Urothelium cell line (cell line): ENCODE results near the gene GNA12.
A peak's percentile ranks its signal among the peaks of the same experiment; 100 is the strongest.
"Not testable (repeated sequence)": the region's sequence is repeated elsewhere in the genome, so short reads cannot be mapped to it uniquely, and the experiment has no call there.

Experiments
- DNase-seq: peaks from one replicate; pipeline ENCODE4 v3.0.0; 2011; ENCODE audit warnings: low spot score, mixed read lengths
- FAIRE-seq: peaks from 2 replicates; lab custom pipeline; 2011; peaks lifted over from hg19 to GRCh38; lab: Jason Lieb, UNC

Gene GNA12

DNA sequence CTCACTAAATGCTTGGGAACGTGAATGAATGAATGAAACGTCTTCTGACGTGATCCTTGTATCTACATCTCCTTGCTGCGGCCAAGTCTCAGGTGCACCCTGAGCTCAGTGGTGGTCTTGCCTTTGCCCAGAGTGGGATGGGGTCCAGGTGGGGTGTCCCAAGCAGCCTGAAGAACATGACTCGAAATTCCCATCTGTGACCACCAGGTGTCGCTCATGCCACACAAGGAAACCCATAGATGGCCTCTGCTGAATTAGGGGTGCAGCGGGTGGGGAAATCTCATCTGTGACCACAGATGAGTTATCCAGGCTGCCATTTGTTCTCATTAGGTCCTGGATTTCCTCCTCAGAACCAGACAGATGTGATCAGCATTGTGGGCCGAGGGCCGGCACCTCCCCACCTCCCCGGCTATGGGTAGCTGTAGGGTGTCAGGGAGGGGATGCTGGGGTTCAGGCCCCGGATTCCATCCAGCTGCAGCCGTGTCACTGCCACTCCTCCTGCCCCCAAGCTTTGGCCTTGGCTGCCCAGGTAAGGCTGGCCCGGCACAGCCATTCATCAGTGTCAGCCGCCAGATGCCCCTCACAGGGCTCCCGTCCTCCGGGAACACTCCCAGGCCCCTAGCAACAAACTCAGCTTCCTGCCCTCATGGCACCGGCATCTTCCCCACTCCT lies 21.0 kb upstream of the GNA12 start:
- DNase-seq, result peak; percentile 88
- FAIRE-seq, result peak; percentile 99

DNA sequence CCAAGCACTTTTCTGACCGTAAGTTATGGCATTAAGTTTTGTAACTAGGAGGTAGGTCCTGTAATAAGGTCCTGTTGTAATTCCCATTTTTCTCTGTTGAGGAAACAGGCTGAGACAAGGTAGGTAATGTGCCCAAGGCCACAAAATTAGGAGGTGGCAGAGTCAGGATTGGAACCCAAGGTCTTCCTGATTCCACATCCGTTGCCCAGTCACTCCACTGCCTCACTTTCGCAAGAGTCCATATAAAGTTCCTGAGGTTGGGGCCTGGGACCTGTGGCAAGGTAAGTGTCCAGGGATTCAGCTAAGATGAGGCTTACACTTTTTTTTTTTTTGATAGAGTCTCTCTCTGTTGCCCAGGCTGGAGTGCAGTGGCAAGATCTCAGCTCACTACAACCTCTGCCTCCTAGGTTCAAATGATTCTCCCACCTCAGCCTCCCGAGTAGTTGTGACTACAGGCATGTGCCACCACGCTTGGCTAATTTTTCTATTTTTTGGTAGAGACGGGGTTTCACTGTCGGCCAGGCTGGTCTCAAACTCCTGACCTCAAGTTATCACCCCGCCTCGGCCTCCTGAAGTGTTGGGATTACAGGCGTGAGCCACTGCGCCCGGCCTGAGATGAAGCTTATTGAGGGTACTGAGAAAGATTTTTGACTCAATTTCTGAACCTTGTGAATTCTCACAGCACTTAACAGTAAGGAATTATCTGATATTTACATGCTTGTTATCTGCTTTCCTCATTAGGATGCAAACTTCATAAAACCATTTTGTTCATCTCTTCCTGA lies 20.3 kb upstream of the GNA12 start:
- DNase-seq, result no peak
- peak; percentile 59 for FAIRE-seq

DNA sequence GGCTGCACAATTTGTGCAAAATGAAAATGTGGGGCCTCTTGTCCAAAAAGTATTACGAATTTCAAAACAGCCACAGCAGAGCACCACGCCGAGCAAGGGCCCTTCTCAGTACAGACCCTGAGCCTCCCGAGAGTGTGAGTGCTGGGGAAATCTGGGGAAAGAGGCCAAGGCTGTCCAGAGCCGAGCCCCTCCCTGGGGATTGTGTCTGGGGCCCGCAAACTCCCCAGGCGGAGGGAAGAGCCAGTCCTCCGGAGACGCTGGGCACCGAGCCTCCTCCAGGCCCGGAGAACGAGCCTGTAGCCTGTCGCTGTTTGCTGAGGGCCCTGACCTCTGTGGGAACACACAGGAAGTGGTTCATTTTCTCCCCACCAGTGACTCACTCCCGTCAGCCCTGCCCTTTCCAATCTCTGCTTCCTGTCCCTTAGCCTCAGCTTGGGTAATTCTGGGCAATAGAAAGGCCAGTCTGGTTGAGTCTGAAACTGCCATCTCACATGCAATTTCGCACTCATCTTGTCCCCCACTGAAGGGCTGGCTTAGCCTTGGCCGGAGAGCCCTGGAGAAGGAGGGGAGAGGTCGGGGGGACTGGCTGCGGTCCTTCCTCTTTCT lies 19.5 kb upstream of the GNA12 start:
- DNase-seq, result peak; percentile 99
- FAIRE-seq, result peak; percentile 100

DNA sequence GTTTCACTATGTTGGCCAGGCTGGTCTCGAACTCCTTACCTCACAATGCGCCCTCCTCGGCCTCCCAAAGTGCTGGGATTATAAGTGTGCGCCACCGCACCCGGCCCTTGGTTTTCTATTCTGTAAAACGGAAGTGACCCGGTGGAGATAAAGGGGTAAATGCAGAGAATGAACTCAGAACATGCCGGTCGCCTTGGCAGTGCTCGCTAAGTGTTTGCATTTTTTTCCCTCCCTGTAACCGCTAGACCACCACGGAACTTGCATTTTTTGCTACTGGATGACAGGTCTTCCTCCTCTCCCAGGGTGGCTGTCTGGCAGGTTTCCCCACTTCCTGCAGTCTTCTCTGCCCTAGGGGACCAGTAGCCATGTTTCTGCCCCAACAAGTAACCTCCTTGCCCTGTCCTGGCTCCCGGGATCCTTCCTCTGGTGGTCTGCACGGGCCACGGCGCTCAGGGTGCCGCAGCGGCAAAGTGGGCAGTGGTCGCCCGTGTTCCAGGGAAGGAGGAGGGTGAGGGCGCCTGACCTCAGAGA lies 18.8 kb upstream of the GNA12 start:
- DNase-seq (no peak), FAIRE-seq (no peak)

DNA sequence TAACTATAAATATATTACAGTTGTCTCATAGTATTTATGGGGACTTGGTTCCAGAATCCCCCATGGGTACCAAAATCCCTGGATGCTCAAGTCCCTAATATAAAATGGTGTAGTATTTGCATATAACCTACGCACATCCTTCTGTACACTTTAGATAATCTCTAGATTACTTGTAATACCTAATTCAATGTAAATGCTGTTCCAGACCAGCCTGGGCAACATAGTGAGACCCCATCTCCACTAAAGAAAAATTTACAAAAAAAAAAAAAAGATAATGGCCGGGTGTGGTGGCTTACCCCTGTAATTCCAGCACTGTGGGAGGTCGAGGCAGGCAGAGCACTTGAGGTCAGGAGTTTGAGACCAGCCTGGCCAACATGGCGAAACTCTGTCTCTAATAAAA lies 17.4 kb upstream of the GNA12 start:
- FAIRE-seq (peak; percentile 66), DNase-seq (no peak)

DNA sequence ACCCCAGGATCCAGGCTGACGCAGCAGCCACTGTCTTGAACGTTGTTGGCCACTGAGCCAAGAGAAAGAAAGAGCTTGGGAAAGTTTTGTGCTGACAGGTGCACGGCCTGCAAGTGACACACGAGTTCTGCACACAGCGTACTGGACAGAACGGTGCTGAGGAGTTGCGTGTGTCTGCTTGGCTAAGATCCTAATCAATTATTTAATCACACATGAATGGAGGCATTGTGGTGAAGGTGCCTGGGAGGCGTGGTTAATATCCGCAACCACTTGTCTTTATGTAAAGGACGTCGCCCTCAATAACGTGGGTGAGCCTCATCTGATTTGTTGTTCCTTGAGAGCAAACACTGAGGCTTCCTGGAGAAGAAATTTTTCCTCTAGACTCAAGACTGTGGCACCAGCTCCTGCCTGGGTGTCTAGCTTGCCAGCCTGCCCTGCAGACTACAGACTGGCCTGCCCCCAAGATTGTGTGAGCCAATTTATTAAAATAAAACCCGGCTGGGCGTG lies 16.6 kb upstream of the GNA12 start:
- no peak for FAIRE-seq
- DNase-seq, result no peak

DNA sequence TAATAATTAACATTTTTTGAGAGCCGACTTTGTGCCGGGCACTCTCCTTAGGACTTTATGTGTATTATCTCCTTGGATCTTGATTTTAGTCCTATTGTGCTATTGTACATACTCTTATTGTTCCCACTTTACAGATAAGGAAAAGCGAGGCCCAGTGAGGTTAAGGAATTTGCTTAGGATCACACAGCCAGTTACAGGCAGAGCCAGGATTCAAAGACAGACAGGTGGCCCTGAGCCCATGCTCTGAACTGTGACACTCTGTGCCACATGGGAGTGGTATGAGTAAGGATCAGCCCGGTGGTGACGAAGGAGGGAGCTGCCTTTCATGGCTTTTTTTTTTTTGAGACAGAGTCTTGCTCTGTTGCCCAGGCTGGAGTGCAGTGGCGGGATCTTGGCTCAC lies 15.8 kb upstream of the GNA12 start:
- DNase-seq, result no peak
- peak; percentile 91 for FAIRE-seq

DNA sequence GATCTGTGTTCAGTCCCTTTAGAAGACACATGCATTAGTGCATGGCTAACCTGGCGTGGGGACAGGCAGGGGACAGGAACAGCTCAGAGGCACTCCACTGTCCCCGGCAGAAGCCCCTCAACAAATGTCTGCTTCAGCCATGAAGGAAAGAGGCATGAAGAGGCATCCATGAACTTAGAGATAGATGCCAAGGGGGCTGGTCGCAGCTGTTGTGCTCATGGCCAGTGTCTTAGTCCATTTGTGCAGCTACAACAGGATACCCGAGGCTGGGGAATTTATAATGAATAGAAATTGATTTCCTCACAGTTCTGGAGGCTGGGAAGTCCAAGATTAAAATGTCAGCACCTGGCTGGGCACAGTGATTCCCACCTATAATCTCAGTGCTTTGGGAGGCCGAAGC lies 14.5 kb upstream of the GNA12 start:
- FAIRE-seq, result peak; percentile 9
- DNase-seq, result no peak

DNA sequence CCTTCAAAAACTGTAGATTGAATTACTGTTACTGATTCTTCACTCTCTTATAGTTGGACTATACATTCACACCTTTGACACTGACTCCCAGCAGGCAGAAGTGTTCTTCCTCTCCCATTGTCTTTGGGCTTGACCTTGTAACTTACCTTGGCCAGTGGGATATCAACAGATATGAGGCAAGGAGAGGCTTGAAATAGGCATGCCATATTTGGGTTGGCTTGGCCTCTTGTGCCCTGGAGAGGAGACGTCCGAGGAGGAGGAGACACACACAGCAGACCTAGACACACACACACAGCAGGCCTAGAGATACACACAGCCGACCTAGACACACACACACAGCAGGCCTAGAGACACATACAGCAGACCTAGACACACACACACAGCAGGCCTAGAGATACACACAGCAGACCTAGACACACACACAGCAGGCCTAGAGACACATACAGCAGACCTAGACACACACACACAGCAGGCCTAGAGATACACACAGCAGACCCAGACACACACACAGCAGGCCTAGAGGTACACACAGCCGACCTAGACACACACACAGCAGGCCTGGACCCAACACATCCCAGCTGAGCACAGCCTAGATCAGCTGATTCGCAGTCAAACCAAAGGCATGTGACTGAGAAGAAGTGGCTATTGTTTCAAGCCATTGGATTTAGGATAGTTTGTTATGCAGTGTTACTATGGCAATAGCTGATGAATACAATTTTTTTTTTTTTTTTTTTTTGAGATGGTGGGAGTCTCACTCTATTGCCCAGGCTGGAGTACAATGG lies 12.5 kb upstream of the GNA12 start:
- FAIRE-seq, result peak; percentile 99

DNA sequence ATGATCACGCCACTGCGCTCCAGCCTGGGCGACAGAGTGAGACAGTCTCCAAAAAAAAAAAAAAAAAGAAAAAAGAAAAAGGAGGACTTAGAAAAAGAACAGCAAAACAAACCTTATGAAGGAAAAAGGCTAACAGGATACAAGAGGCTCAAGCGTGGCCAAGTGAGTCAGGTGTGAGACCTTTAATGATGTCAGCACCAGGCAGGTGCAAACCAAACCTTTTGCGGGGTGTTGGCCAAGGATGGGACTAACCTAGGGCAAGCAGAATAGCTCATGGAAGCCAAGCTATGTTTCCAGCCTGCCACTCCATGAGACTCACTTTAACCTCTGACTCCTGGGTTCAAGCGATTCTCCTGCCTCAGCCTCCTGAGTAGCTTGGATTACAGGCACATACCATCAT lies 11.3 kb upstream of the GNA12 start:
- FAIRE-seq, result peak; percentile 9
- no peak for DNase-seq

More for the DNA sequence above, 12.5 kb upstream of the GNA12 start:
- DNase-seq, result peak; percentile 58

DNA sequence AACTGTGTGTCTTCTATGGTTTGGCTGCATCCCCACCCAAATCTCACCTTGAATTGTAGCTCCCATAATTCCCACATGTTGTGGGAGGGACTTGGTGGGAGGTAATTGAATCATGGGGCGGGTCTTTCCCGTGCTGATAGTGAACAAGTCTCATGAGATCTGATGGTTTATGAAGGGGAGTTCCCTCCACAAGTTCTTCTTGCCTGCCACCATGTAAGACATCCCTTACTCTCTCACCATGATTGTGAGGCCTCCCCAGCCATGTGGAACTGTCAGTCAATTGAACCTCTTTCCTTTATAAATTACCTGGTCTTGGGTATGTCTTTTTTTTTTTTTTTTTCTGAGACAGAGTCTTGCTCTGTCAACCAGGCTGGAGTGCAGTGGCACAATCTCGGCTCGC lies 9.4 kb upstream of the GNA12 start:
- not testable (repeated sequence) for FAIRE-seq, DNase-seq

DNA sequence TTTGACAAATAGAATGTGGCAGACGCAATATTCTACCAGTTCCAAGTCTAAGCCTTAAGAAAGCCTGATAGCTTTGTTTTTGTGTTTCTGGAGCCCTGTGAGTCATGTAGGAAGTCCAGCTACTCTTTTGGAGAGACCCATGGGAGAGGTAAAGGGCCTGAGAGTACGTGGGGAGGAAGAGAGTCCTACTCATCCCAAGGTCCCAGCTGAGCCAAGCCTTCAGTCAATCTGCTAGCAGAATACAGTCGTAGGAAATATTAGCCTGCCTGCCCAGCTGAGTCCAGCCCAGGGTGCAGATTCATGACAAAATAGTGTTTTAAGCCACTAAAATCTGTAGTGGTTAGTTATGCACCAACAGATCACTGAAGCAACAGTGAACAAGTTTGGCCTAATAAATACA lies 9.0 kb upstream of the GNA12 start:
- FAIRE-seq (no peak), DNase-seq (no peak)

DNA sequence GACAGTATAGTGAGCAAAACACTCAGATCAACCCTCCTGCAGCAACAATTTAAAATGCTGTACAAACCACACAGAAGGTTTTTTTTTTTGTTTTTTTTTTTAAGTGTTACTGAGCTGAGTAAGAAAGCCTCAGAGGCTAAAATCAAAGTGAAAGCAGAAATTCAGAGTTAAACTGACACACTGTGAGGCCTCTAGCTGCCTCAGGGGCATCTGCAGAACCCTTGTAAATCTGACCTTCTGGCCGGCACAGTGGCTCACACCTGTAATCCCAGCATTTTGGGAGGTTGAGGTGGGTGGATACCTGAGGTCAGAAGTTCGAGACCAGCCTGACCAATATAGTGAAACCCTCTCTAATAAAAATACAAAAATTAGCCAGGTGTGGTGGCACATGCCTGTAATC lies 7.4 kb upstream of the GNA12 start:
- no peak for DNase-seq
- FAIRE-seq, result no peak

DNA sequence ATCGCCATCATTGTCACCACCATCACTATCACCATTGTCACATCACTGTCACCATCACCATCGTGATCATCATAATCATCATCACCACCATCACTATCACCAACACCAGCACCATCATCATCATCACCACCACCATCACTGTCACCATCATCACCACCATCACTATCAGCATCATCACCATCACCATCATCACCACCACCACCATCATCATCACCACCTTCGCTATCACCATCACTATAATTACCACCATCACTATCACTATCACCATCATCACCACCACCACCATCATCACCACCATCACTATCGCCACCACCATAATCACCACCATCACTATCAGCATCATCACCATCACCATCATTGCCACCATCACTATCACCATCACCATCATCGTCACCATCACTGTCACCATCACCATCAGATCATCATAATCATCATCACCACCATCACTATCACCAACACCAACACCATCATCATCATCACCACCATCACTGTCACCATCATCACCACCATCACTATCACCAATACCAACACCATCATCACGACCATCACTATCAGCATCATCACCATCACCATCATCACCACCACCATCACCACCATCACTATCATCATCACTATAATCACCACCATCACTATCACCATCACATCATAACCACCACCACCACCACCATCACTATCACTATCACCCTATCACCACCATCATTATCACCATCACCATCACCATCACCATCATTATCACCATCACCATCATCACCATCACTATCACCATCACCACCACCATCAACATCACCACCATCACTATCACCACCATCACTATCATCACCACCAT lies 6.0 kb upstream of the GNA12 start:
- FAIRE-seq, result peak; percentile 100

DNA sequence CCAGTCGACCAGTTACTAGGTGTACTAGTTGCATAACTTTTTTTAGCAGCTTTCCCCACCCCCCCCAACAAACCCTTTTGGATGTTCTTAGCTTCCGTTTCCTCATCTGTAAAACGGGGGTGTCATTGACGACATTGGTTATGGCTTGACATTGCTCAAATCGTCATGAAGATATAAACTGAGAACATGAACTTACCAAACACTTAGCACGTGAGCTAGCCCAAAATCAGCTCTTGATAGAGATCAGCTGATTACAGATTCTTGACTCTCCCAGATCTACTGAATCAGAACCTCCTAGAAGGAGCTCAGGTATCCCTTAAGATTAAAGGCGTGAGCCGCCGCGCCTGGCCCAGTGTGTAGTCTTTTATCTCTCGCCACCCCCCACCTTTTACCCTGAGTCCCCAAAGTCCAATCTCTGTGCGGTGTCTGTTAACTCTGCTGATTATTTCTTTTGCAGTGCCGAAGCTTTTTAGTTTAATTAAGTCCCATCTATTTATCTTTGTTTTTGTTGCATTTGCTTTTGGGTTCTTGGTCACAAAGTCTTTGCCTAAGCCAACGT lies 1.0 kb upstream of the GNA12 start:
- DNase-seq, result no peak
- FAIRE-seq, result peak; percentile 63

More for the DNA sequence above, 6.0 kb upstream of the GNA12 start:
- DNase-seq, result no peak

DNA sequence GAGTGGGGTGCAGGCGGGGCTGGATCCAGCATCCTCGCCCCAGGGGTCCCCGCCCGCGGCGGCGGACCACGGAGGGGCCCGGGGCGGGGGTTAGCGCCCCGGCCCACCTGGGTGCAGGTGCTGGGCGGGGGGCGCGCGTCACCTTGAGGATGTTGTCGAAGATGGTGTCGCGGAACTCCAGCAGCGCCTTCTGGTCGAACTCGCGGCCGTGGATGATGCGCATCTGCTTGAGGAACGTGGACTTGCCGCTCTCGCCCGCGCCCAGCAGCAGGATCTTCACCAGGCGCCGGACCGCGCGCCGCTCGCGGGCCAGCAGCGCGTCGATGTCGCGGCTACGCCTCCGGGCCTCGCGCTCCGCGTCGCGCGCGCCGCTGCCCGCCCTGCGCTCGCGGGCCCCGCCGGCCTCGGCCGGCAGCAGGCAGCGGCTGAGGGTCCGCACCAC lies 376 bp downstream of the GNA12 start:
- FAIRE-seq (peak; percentile 50), DNase-seq (peak; percentile 40)

DNA sequence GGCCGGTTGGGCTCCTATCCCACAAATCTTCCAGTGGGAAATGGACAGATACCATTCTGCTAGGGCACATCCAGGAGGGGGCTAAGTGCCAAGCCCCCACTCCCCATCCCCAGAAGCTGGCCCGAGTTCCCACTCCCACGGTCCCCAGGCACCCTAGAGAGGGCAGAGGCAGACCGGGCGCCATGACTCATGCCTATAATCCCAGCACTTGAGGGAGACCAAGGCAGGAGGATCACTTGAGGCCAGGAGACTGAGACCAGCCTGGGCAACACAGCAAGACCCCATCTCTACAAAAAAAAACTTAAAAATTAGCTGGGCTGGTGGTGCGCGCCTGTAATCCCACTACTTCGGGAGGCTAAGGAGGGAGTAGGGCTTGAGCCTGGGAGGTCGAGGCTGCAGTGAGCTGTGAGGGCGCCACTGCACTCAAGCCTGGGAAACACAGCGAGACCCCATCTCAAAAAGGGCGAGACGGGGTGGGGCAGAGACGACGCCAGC lies 870 bp downstream of the GNA12 start:
- DNase-seq (no peak), FAIRE-seq (no peak)

DNA sequence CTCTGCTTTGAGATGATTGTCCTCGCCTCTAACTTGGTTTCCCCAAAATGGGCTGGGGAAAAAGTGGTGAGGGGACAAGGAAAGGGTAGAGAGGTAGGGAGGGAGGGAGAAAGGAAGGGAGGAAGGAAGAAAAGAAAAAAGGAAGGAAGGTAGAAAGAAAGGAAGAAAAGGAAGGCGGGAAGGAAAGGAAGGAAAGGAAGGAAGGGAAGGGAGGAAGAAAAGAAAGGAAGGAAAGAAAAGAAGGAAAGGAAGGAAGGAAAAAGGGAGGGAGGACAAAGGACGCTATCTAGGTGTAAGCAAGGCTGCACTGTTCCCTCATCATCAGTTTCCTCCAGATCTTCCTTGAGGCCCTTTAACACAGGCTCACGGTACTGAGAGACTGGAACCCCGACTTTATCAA lies 2.2 kb downstream of the GNA12 start:
- FAIRE-seq, result no peak
- DNase-seq, result no peak

DNA sequence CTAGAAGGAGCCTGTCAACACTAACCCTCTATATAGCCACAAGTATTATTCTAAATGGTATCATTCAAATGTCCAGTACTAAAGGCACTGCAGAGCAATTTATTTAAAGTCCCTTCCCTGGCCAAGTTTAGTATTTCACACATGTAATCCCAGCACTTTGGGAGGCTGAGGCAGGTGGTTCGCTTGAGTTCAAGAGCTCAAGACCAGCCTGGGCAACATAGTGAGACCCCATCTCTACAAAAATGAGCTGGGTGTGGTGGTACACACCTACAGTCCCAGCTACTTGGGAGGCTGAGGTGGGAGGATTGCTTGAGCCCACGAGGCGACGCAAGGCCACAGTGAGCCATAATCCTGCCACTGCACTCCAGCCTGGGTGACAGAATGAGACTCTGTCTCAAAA lies 3.6 kb downstream of the GNA12 start:
- FAIRE-seq, result no peak
- DNase-seq, result no peak
